ENCODE data around the gene REELD1. TPM values are rescaled to one million over a fixed set of nuclear protein-coding genes. Genes with fewer than 3 reads are reported as not detected.

Gene REELD1
- total RNA-seq, 4 donors from 2014 or later = 1.3 to 2.2 (median 1.5) TPM; not detected in 1

DNA sequence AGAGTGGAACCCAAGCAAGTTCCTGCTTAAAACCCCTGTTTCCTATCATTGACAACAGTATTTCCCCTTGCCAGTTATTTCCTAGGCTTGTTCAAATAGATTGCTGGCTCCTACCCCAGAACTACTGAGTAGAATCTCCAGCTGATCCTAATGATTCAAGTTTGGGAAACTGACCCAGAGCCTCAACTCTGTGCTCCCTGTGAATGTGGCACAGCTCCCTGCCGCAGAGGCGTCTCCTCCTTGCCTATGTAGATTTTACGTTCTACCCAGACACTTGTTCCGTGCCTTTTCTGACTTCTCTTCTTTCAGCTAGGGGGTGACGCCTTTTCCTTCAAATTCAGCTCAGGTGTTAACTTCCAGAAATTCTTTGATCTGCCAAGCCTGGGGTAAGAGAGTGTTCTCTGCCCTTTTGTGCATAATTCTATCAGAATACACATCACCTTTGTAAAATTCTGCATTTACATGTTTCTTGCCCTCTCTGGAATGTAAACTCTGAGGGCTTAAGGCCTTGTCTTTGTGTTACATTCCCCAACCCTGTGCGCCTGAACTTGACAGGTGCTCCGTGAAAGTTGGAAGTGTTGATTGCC, 34.5 kb upstream of the REELD1 start:
- no peak for TF ChIP-seq CTCF (IDR thresholded peaks at IDR 0.05; ENCODE audit: low read depth)

GRCh38 chr4:146182443-146182842, 31.9 kb upstream of the REELD1 start:
- no peak for TF ChIP-seq CTCF (IDR thresholded peaks at IDR 0.05; ENCODE audit: low read depth)

- no peak for TF ChIP-seq CTCF (IDR thresholded peaks at IDR 0.05; ENCODE audit: low read depth)
These were observed 31.1 kb upstream of the REELD1 start for GRCh38 chr4:146183209-146183608.

DNA sequence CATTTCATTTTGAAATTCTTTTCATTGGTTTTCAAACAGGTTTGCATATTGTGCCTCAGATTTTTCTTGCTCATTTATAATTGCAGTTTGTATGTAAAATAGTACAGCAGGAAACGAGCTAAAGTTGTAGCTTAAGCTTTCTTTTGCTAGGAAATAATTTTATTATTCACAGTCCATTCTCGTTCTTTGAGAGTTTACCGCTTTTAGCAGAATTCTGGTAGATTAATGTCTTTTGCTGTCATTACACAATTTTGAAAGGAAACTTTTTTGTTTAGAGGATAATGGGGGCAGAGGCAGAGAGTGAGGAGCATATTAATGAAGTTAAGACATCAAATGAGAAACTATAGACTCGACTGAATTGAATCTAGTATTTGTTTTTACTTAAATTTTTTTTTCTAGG, 28.3 kb upstream of the REELD1 start:
- TF ChIP-seq CTCF (IDR thresholded peaks at IDR 0.05; ENCODE audit: low read depth) = no peak

- no peak for TF ChIP-seq CTCF (IDR thresholded peaks at IDR 0.05; ENCODE audit: low read depth)
These were observed 27.7 kb upstream of the REELD1 start for GRCh38 chr4:146186596-146186995.

DNA sequence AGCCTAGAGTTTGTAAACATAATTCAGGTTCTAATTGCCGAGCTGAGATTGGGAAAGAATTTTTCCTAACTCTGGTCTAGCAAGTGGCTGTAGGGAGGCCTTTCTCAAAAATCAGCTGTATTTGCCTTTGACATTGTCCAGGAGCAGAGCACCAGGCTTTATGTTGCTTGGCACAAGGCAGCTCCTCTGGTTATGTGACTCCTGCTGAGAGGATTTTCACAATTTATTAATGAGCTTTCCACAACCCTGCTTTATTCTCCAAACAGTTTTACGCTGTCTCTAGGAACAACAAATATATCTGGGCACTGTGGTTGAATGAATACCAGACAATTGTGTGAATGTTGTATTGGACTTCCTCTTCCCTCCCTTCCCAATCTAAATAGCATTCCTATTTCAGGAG, 23.9 kb upstream of the REELD1 start:
- no peak for TF ChIP-seq CTCF (IDR thresholded peaks at IDR 0.05; ENCODE audit: low read depth)

GRCh38 chr4:146191766-146192458, 22.4 kb upstream of the REELD1 start:
- no peak for TF ChIP-seq CTCF (IDR thresholded peaks at IDR 0.05; ENCODE audit: low read depth)

All from subcutaneous adipose tissue (tissue), 4 donors.